Left ventricle myocardium inferior (tissue), 1 donor: ENCODE measurements around the gene PLA2G2E. TPM values are rescaled to one million over a fixed set of nuclear protein-coding genes. Genes with fewer than 3 reads are reported as not detected.

Source experiments
- DNase-seq: peaks from one replicate; pipeline ENCODE4 v3.0.0-alpha.2; 2020
- H3K27ac ChIP-seq: fragments of 200-600 bp; replicated peaks from 2 replicates; pipeline ENCODE4 v1.8.0; 2021
- H3K27me3 ChIP-seq: fragments of 200-600 bp; 2 replicates; pipeline ENCODE4 v1.8.0; 2021; ENCODE audit warnings: low read depth
- H3K36me3 ChIP-seq: fragments of 200-600 bp; 2 replicates; pipeline ENCODE4 v1.8.0; 2021
- H3K4me1 ChIP-seq: fragments of 200-600 bp; 2 replicates; pipeline ENCODE4 v1.8.0; 2021
- H3K4me3 ChIP-seq: fragments of 200-600 bp; 2 replicates; pipeline ENCODE4 v1.8.0; 2021; ENCODE audit warnings: mild to moderate bottlenecking, moderate library complexity
- H3K9me3 ChIP-seq: fragments of 200-600 bp; replicated peaks from 2 replicates; pipeline ENCODE4 v1.8.0; 2021
- CTCF ChIP-seq: fragments of 200-600 bp; IDR thresholded peaks from 2 replicates; pipeline ENCODE4 v1.8.0; 2021; ENCODE audit warnings: antibody characterized with exemption, mild to moderate bottlenecking, borderline replicate concordance
- intact Hi-C: fragments of 100-400 bp; cut with micrococcal nuclease; formaldehyde crosslinking; loops from one replicate; pipeline ENCODE4 v1.11.0; 2022
- total RNA-seq: library from RNA; stranded (reverse); fragmentation: NEBNext Ultra II Directional; extraction: Animal tissue kit (Norgen Biotek cat#: 25700); gene quantifications from one replicate; pipeline ENCODE4 v1.2.1, GENCODE V29; 2021
- donor health status: DM: no; HTN: yes; CAD: no; lungs with severe emphysema.

The PLA2G2E gene
- total RNA-seq, 1 donor from 2014 or later = not detected

- no peaks in the 10 kb centered on the region for H3K27me3 ChIP-seq
- DNase-seq = no peak
- H3K9me3 ChIP-seq = no peaks in the 10 kb centered on the region
- no peak for TF ChIP-seq CTCF
- H3K27ac ChIP-seq = no peak overlapping the region
- intact Hi-C loops = no loop called here
- H3K4me1 ChIP-seq = no peaks in the 10 kb centered on the region
- no peak overlapping the region for H3K4me3 ChIP-seq
- peaks cover 89% of the 10 kb centered on the region for H3K36me3 ChIP-seq
Measured at GRCh38 chr1:19909971-19910370, 13.4 kb downstream of the PLA2G2E start.

- no peak overlapping the region for H3K27ac ChIP-seq
- no peak for TF ChIP-seq CTCF
- no peaks in the 10 kb centered on the region for H3K27me3 ChIP-seq
- H3K9me3 ChIP-seq = no peaks in the 10 kb centered on the region
- no peaks in the 10 kb centered on the region for H3K4me1 ChIP-seq
- H3K4me3 ChIP-seq = no peak overlapping the region
- peaks cover 90% of the 10 kb centered on the region for H3K36me3 ChIP-seq
- DNase-seq = no peak
- intact Hi-C loops = no loop called here
Measured at GRCh38 chr1:19909392-19909791, 14.0 kb downstream of the PLA2G2E start.

- Histone ChIP-seq H3K4me1 (no peaks in the 10 kb centered on the region), H3K27ac (no peak overlapping the region), H3K27me3 (no peaks in the 10 kb centered on the region), H3K36me3 (peaks cover 91% of the 10 kb centered on the region), H3K9me3 (no peaks in the 10 kb centered on the region), H3K4me3 (no peak overlapping the region)
- intact Hi-C loops = no loop called here
- no peak for TF ChIP-seq CTCF
- DNase-seq = no peak
Measured at GRCh38 chr1:19907456-19907855, 16.0 kb downstream of the PLA2G2E start.

GRCh38 chr1:19903621-19904020, 19.8 kb downstream of the PLA2G2E start:
- H3K36me3 ChIP-seq = peaks cover 92% of the 10 kb centered on the region
- no peak for TF ChIP-seq CTCF

GRCh38 chr1:19901653-19902052, 21.8 kb downstream of the PLA2G2E start:
- DNase-seq = no peak
- Histone ChIP-seq H3K36me3 (peaks cover 87% of the 10 kb centered on the region), H3K27ac (no peak overlapping the region), H3K4me3 (no peak overlapping the region), H3K9me3 (no peaks in the 10 kb centered on the region), H3K4me1 (no peaks in the 10 kb centered on the region), H3K27me3 (no peaks in the 10 kb centered on the region)
- no peak for TF ChIP-seq CTCF
- intact Hi-C loops = no loop called here

More at GRCh38 chr1:19903621-19904020, 19.8 kb downstream of the PLA2G2E start:
- no peaks in the 10 kb centered on the region for H3K9me3 ChIP-seq
- no peaks in the 10 kb centered on the region for H3K27me3 ChIP-seq
- no peak for DNase-seq
- H3K27ac ChIP-seq = no peak overlapping the region
- H3K4me3 ChIP-seq = no peak overlapping the region
- H3K4me1 ChIP-seq = no peaks in the 10 kb centered on the region
- intact Hi-C loops = no loop called here

GRCh38 chr1:19894218-19894617, 29.2 kb downstream of the PLA2G2E start:
- H3K27me3 ChIP-seq = no peaks in the 10 kb centered on the region
- H3K9me3 ChIP-seq = no peaks in the 10 kb centered on the region
- TF ChIP-seq CTCF = no peak
- no peaks in the 10 kb centered on the region for H3K4me1 ChIP-seq
- H3K36me3 ChIP-seq = peaks cover 80% of the 10 kb centered on the region
- intact Hi-C loops = no loop called here
- H3K4me3 ChIP-seq = no peak overlapping the region
- no peak for DNase-seq
- H3K27ac ChIP-seq = no peak overlapping the region
